GM19324 (cell line): ENCODE measurements around the gene AGTR2.
"Not testable (repeated sequence)": the region's sequence is repeated elsewhere in the genome, so short reads cannot be mapped to it uniquely, and the experiment has no call there.

Experiments used
- ATAC-seq: cut with Tn5 transposase; IDR thresholded peaks from one replicate; pipeline ENCODE4 v1.9.1; 2021; ENCODE audit warnings: mild to moderate bottlenecking, moderate library complexity; ENCODE audit not compliant: unreplicated experiment, low FRiP score

The AGTR2 gene, protein sequence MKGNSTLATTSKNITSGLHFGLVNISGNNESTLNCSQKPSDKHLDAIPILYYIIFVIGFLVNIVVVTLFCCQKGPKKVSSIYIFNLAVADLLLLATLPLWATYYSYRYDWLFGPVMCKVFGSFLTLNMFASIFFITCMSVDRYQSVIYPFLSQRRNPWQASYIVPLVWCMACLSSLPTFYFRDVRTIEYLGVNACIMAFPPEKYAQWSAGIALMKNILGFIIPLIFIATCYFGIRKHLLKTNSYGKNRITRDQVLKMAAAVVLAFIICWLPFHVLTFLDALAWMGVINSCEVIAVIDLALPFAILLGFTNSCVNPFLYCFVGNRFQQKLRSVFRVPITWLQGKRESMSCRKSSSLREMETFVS

DNA sequence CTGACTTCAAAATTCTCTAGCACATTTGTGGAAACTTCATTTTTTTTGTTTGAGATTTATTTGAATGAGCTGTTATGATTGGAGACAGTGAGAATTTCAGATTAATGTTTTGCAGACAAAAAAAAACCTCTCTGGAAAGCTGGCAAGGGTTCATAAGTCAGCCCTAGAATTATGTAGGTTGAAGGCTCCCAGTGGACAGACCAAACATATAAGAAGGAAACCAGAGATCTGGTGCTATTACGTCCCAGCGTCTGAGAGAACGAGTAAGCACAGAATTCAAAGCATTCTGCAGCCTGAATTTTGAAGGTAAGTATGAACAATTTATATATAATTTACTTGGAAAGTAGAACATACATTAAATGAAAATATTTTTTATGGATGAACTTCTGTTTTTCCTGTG, at the start of gene AGTR2:
AGTR2 (plus strand) TSS at position 234 of the 400 bp plus-strand sequence. CDS start 1,537 bp downstream, outside the sequence.
- no peak for ATAC-seq

DNA sequence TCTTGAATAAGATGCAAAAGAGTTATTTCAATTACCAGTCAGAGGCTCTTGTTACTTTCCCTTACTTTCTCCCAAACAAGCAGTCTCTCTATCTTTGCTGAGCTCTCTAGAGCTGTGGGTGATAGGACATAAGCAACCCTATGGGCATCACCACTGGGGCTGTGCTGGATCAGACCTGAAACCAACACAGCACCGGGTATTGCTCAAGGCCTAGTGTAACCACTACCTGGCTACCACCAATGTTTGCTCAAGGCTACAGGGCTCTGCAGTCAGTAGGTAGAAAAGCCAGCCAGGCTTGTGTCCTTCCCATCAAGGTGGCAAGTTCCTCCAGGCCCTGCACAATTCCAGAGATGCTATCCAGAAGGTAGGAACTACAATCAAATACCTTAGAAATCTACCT, 35.3 kb upstream of the AGTR2 start:
- no peak for ATAC-seq

DNA sequence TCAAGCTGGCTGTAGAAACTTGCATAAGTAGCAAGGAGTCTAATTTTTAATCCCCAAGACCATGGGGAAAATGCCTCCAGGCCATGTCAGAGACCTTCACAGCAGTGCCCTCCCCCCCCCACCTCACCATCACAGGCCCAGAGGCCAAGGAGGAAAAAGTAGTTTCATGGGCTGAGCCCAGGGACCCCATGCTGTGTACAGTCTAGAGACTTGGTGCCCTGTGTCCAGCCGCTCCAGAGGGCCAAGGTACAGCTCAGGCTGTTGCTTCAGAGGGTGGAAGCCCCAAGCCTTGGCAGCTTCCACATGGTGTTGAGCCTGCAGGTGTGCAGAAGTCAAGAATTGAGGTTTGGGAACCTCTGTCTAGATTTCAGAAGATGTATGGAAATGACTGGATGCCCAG, 29.3 kb upstream of the AGTR2 start:
- ATAC-seq = not testable (repeated sequence)

DNA sequence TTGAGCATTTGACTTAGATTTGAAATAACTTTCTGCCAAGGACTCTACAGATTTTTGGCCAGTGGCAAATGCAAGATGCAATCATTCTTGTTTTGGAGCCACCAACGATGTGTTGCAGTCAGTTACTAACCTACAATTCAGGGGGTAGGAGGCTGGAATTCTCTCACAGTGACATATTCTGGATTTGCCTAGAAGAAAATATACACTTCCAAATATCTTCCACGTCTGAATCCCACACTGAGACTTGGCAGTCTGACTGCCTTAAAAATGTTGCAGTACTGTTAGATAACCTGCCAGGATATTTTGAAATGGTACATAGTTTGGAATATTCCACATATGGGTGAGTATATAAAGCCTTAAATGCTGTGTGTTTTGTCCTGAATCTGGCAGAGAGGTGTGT, 27.6 kb upstream of the AGTR2 start:
- no peak for ATAC-seq

DNA sequence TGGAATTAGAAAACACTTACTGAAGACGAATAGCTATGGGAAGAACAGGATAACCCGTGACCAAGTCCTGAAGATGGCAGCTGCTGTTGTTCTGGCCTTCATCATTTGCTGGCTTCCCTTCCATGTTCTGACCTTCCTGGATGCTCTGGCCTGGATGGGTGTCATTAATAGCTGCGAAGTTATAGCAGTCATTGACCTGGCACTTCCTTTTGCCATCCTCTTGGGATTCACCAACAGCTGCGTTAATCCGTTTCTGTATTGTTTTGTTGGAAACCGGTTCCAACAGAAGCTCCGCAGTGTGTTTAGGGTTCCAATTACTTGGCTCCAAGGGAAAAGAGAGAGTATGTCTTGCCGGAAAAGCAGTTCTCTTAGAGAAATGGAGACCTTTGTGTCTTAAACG, 2.4 kb downstream of the AGTR2 start:
- no peak for ATAC-seq

DNA sequence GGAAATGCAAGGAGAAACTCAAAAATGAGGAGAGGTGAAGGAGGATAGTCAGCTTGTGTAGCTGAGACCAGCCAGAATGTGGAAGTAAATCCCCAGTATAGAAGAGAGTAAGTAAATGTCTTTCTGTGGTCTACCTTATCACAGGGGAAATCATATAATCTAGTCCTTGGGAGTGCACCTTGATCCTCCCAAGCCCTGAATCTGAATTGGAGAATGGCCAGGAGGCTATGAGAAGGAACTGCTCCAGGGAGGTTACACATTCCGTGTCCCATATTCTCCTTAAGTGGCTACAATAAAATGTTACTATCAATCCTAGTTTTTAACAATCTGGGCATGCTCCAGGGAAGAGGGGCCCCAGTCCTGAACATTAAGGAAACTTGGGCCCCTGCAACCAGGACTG, 10.8 kb downstream of the AGTR2 start:
- ATAC-seq = no peak

DNA sequence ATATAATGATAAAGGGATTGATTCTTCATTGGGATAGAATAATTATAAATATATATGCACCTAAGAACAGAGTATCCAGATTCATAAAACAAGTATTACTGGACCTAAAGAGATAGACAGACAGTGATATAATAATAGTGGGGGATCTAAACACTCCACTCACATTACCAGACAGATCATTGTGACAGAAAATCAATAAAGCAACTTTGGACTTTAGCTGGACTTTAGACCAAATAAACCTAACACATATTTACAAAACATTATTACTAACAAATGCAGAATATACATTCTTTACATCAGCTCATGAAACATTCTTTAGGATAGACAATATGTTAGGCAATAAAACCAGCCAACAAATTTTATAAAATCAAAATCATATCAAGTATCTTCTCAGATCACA, 14.6 kb downstream of the AGTR2 start:
- no peak for ATAC-seq

DNA sequence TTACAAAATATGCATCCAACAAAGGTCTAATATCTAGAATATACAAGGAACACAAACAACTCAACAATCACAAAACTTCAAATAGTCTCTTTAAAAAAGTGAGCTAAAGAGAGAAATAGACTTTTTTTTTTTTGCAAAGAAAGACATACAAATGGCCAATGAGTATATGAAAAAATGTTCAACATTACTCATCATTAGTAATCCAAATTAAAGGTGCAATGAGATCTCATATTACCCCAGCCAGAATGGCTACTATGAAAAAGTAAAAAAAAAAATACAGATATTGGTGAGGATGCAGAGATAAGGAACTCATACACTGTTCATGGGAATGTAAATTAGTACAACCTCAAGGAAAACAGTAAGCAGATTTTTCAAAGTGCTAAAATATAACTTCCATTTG, 24.1 kb downstream of the AGTR2 start:
- ATAC-seq = no peak

DNA sequence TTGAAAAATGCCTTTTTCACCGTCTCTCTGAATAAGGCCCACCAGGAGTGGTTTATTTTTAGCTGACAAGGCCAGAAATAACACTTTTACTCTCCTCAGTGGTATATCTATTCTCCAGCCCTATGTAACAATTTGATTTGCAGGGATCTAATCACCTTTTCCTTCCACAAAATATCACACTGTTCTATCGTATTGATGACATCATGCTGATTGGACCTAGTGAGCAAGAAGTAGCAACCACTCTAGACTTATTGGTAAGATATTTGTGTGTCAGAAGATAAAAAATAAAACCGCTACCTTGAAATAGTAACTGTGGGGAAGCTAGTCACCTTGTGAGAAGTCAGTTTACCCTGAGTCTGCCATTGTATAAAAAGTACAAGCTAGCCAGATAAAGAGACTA, 27.7 kb downstream of the AGTR2 start:
- ATAC-seq = no peak

DNA sequence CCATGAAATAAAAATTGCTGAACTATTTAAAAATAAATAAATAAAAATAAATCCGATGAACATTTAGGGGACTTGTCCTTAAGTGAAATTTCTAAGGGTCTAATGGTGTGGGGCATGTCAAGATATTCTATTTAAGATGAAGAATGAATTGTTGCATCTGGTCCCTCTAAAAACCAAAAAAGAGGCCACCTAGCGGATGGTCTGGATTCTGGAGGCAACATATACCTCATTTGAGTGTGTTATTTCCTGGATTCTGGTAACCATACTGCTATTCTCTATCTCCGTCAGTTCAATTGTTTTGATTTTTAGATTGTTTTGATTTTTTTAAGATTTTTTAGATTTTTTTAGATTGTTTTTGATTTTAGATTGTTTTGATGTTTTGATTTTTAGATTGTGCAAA, 28.3 kb downstream of the AGTR2 start:
- no peak for ATAC-seq

DNA sequence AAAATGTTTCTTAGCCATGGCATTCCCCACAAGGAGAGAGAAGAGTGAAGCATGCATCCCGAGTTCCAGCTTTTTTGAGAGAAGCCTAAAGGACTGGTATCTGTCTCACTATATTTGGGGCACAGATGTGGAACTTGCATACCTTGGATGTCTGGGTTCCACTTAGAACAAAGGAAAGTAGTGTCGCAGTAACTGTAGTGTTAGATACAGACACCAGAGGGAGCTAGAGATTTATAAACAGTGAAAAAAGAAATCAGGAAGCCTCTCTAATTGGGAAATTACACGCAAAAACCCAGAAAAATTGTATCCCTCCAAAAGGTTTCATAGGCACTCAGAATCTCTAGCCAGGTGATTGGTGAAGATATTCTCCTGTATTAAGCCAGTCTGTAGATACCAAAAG, 34.4 kb downstream of the AGTR2 start:
- ATAC-seq = no peak

DNA sequence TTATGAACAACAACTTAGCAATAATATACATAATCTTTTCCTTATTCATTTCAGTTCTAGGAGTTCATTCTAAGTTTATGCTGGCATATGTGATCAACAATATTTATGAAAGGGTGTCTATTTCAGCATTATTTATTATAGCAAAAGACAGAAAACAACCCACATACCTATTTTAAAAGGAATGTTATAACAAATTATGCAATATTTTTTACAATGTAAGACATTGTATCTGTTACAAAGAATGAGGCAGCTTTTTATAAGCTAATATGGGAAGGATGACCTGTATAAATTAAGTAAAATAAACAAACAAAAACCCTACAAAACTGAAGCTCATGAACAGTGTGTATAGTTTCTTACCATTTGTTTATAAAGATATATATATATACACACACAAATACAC, 42.7 kb downstream of the AGTR2 start:
- ATAC-seq = no peak

DNA sequence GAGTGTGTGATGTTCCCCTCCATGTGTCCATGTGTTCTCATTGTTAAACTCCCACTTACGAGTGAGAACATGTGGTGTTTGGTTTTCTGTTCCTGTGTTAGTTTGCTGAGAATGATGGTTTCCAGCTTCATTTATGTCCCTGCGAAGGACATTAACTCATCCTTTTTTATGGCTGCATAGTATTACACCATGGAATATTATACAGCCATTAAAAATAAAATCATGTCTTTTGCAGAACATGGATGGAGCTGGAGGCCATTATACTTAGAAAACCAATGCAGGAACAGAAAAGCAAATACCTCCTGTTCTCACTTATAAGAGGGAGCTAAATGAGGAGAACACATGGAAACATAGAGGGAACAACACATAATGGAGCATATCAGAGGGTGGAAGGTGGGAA, 46.5 kb downstream of the AGTR2 start:
- not testable (repeated sequence) for ATAC-seq
